Immature natural killer cell (primary cell): ENCODE data around the gene TSKU. TPM values are rescaled to one million over a fixed set of nuclear protein-coding genes. Genes with fewer than 3 reads are reported as not detected.
A peak's percentile ranks its signal among the peaks of the same experiment; 100 is the strongest.

Experiments
- DNase-seq, 3 donors: peaks; one replicate each; pipeline ENCODE4 v3.0.0; 2022; ENCODE audit warnings: mixed read lengths in 1 of 3
- H3K27ac Mint-ChIP-seq, 6 donors: one replicate each; pipeline ENCODE4 v1.8.0; 2020; ENCODE audit warnings: mixed read lengths in 6 of 6, mild to moderate bottlenecking in 5 of 6, inconsistent platforms in 4 of 6, moderate library complexity in 3 of 6
- H3K27me3 Mint-ChIP-seq, 3 donors: one replicate each; pipeline ENCODE4 v1.8.0; 2020 to 2021; ENCODE audit warnings: low read depth in 3 of 3, mild to moderate bottlenecking in 3 of 3, mixed read lengths in 3 of 3, moderate library complexity in 3 of 3, inconsistent platforms in 1 of 3
- H3K36me3 Mint-ChIP-seq, 3 donors: one replicate each; pipeline ENCODE4 v1.8.0; 2020; ENCODE audit warnings: mixed read lengths in 3 of 3, inconsistent platforms in 2 of 3, mild to moderate bottlenecking in 2 of 3
- H3K4me1 Mint-ChIP-seq, 2 donors: one replicate each; pipeline ENCODE4 v1.8.0; 2020; ENCODE audit warnings: inconsistent platforms in 2 of 2, mild to moderate bottlenecking in 2 of 2, mixed read lengths in 2 of 2, moderate library complexity in 1 of 2
- H3K4me3 Mint-ChIP-seq, 5 donors: one replicate each; pipeline ENCODE4 v1.8.0; 2020; ENCODE audit warnings: mild to moderate bottlenecking in 5 of 5, mixed read lengths in 5 of 5, inconsistent platforms in 3 of 5, moderate library complexity in 3 of 5
- H3K9me3 Mint-ChIP-seq, 6 donors: one replicate each; pipeline ENCODE4 v1.8.0; 2020; ENCODE audit warnings: mild to moderate bottlenecking in 6 of 6, mixed read lengths in 6 of 6, inconsistent platforms in 4 of 6, moderate library complexity in 3 of 6
- polyA plus RNA-seq, 3 donors: library from polyadenylated mRNA; unstranded; fragments of 300-500 nt; fragmentation: Illumina TruSeq; gene quantifications; one replicate each; pipeline ENCODE4 v1.2.3, GENCODE V29; 2021

The TSKU gene
- polyA plus RNA-seq, 3 donors from 2014 or later: not detected

DNA sequence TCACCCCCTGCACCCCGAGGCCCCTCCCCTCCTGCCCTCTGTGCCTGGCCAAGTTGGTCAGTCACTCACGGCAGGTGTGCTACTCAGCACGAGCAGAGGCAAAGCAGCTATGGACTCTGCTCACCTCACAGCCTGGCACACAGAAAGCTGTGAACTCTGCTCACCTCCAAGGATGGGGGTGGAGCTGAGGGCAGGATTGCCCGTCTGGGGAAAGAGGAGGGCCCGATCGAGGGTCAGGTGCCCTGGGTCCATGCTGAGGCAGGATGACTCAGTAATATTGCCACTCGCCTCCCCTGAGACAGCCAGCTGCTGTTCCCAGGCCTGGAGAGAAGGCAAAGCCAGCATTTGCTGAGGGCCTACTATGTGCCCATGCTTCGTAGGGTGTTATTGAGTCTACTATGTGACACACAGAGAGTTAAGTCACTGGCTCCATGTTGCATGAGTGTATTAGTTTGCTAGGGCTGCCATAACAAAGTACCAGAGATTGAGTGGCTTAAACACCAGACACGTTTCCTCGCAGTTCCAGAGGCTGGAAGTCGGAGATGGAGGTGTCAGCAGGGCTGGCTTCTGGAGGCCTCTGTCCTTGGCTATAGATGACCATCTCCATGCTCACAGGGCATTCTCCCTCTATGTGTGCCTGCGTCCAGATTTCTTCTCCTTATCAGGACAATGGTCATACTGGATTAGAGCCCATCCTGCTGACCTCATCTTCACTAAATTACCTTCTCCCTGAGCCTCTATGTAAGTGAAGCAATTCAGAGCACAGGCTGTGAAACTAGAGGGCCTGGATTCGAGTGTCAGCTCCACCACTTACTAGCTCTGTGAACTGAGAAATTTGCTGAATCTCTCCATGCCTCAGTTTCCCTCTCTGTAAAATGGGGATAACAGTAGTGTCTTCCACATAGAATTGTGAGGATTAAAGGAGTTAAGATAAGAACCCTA lies 13.2 kb upstream of the TSKU start:
- Mint-ChIP-seq H3K9me3 (peaks cover 0 to 1% (median 0%) of the 10 kb centered on the region in 6 donors), H3K27ac (no peak overlapping the region), H3K36me3 (no peaks in the 10 kb centered on the region), H3K4me1 (peaks cover 11 to 21% of the 10 kb centered on the region in 2 donors), H3K27me3 (peaks cover 2 to 4% (median 3%) of the 10 kb centered on the region in 3 donors), H3K4me3 (no peak overlapping the region)
- no peak for DNase-seq

DNA sequence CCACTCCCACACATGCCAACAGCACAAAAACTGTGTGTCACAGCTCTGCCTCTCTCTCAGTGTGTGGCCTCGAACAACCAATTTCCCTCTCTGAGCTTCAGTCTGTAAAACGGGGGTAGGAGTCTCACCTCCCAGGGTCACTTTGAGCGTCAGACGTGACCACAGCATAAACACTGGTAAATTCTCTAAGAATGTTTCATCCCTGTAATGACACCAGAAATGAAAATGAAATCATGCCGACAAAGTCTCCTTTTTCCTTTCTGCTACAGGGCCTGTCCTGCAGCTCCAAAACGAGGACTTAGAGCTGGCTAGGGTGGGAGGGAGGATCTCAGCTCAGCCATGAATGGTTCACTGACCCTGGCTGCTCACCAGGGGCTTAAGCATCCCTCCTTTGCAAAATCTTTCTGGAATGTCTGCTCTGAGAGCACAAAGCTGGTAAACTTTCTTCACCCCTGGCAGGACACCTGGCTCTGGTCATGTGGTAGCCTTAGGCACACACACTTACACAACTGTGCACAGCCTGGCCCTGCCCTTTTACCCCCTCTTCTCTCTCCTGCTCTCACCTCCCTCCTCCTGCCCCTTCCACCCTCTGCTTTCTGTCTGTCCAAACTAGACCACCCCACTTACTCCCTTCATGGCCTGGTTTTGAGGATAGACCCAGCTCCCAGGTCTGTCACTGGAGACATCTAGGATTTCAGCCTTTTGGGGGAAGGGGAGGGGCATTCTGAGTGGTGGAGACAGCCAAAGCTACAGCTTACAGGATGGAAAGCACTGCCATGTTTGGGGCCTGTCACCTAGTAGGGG lies 12.3 kb upstream of the TSKU start:
- no peak for DNase-seq
- peaks cover 11 to 21% of the 10 kb centered on the region in 2 donors for H3K4me1 Mint-ChIP-seq
- H3K4me3 Mint-ChIP-seq: peak overlapping the region in 1 of 5 donors; percentile 1
- peaks cover 1 to 7% (median 5%) of the 10 kb centered on the region in 6 donors for H3K9me3 Mint-ChIP-seq
- no peaks in the 10 kb centered on the region for H3K36me3 Mint-ChIP-seq
- peaks cover 3 to 4% (median 4%) of the 10 kb centered on the region in 3 donors for H3K27me3 Mint-ChIP-seq
- H3K27ac Mint-ChIP-seq: peak overlapping the region in 1 of 6 donors; percentile 46

DNA sequence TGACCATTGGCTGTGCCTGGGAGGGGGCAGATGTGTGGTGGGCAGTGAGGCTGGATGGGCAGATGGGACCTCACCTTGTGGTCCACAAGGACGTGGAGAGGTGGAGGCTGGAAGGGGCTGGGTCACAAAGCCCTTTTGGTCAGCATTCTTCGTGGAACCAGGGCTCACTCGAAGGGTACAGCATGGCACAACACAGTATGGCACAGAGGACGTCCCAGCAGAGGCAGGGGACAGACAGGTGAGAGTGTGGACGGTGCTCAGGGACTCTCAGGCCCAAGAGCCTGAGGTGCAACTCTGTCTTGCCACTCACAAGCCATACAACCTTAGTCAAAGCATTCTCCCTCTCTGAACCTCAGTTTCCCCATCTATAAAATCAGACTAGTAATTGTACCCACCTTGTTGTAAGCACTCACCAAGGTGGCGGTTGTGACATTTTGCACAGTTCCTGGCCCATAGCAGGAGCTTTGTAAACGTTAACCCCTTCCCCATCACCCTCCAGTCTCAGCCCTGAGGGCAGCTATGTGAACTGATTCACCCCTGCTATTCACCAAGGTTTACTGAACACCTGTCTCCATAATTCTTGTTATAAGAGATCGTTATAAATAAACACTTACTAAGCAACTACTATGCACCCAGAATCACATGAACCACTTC lies 11.6 kb upstream of the TSKU start:
- H3K4me3 Mint-ChIP-seq: no peak overlapping the region
- peaks cover 8 to 15% (median 11%) of the 10 kb centered on the region in 6 donors for H3K9me3 Mint-ChIP-seq
- peaks cover 0 to 7% (median 3%) of the 10 kb centered on the region in 3 donors for H3K36me3 Mint-ChIP-seq
- DNase-seq: no peak
- H3K4me1 Mint-ChIP-seq: peaks cover 11 to 21% of the 10 kb centered on the region in 2 donors
- H3K27me3 Mint-ChIP-seq: peaks cover 3 to 7% (median 4%) of the 10 kb centered on the region in 3 donors
- no peak overlapping the region for H3K27ac Mint-ChIP-seq

DNA sequence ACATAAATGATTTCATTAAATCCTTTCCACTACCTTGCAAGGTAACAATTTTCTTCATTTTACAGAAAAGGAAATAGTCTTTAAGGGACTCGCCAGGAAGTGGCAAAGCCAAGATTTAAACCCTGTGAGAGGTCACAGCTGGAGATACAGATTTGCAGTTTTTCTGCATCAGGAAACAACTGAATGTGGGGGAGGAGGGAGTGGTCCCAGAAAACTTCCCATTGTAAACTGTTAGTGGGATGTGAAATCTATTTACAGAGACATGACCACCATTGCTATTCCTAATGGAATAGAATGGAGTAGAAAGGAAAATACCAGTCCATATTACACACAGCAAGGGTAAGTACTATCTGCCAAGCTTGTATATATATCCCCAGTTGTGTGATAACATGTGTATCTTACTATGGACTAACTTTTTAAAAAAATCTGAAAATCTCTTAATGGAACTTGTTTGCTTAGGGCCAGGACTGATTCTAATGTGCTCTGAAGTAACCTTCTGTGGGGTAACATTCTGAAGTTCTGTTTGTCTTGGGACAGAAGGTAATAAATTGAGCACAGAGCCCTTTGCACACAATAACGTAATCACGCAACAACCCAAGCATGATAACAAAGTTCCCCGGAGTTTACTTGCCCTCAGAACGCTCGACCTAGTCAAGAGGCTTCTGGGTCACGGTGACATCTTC lies 10.9 kb upstream of the TSKU start:
- H3K4me1 Mint-ChIP-seq: peaks cover 11 to 15% of the 10 kb centered on the region in 2 donors
- no peak for DNase-seq
- H3K36me3 Mint-ChIP-seq: peaks cover 0 to 14% (median 10%) of the 10 kb centered on the region in 3 donors
- H3K4me3 Mint-ChIP-seq: no peak overlapping the region
- peaks cover 1 to 7% (median 4%) of the 10 kb centered on the region in 3 donors for H3K27me3 Mint-ChIP-seq
- H3K9me3 Mint-ChIP-seq: peaks cover 14 to 21% (median 18%) of the 10 kb centered on the region in 6 donors
- no peak overlapping the region for H3K27ac Mint-ChIP-seq

DNA sequence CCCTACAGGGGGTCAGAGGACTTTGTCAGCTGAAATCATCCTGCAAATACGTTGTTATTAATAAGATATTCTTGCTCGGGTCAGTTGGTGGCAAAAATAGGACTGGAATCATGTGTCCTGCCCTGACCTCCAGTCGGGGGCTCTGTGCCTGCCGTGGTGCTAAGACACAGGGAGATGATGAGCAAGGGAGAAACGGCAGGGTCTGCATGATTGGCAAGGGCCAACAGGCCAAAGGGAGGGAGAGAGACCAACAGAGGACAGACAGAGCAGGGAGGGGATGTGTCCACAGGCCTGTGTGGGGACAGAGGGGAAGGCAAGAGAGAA lies 10.4 kb upstream of the TSKU start:
- H3K9me3 Mint-ChIP-seq: peaks cover 17 to 26% (median 22%) of the 10 kb centered on the region in 6 donors
- H3K27ac Mint-ChIP-seq: no peak overlapping the region
- peaks cover 0 to 16% (median 12%) of the 10 kb centered on the region in 3 donors for H3K36me3 Mint-ChIP-seq
- DNase-seq: no peak
- peaks cover 9 to 10% of the 10 kb centered on the region in 2 donors for H3K4me1 Mint-ChIP-seq
- H3K27me3 Mint-ChIP-seq: peaks cover 1 to 6% (median 6%) of the 10 kb centered on the region in 3 donors
- H3K4me3 Mint-ChIP-seq: no peak overlapping the region

DNA sequence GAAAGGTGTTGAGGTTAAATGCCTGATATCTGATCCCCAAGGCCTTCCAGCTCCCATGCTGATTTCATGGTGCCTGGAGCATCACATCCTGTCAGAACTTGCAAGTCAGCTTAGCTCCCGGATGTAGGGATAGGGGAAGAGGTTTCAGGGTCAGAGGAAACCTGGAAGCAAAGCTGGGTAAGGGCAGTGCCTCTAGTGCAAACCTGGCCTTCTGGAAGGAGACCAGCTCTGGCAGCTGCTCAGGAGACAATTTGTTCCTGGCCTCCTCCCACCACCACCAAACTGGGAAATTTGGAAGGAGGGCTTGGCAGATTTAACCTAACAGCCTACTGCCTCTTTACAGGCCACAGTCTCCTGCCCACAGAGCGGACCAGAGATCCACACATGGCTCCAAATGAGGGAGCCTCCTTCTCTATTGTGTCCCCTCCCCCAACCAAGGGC lies 9.2 kb upstream of the TSKU start:
- H3K4me1 Mint-ChIP-seq: no peaks in the 10 kb centered on the region
- peaks cover 17 to 30% (median 22%) of the 10 kb centered on the region in 6 donors for H3K9me3 Mint-ChIP-seq
- H3K27me3 Mint-ChIP-seq: peaks cover 3 to 9% (median 7%) of the 10 kb centered on the region in 3 donors

DNA sequence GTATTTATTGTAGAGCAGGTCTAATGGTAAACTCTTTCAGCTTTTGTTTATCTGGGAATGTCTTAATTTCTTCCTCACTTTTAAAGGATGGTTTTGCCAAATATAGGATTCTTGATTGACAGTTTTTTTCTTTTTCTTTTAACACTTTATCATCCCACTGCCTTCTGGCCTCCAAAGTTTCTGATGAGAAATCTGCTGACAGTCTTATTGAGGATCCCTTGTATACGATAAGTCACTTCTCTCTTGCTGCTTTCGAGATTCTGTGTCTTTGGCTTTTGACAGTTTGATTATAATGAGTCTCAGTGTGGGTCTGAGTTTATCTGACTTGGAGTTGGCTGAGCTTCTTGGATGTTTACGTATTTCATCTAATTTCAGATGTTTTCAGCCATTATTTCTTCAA lies 6.7 kb upstream of the TSKU start:
- H3K27me3 Mint-ChIP-seq: peaks cover 3 to 18% (median 5%) of the 10 kb centered on the region in 3 donors
- H3K9me3 Mint-ChIP-seq: peaks cover 17 to 30% (median 22%) of the 10 kb centered on the region in 6 donors

More for the DNA sequence above, 9.2 kb upstream of the TSKU start:
- H3K4me3 Mint-ChIP-seq: no peak overlapping the region
- peaks cover 0 to 16% (median 12%) of the 10 kb centered on the region in 3 donors for H3K36me3 Mint-ChIP-seq
- no peak for DNase-seq
- H3K27ac Mint-ChIP-seq: no peak overlapping the region

DNA sequence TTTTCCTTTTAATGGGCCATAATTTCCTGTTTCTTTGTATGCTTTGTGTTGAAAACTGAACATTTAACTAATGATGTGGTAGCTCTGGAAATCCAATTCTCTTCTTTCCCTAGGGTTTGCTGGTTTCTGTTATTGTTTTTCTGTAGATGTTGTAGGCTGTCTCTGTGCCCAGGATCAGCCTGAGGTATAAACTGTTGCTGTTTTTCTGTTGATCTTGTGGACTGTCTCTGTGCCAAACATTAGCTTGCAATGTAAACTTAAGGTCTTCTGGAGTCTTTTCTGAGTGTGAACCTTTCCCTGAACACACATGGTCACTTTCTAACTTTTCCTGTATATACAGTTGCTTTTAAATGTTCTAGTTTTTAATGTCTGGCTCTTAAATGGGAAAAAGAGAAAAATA lies 5.9 kb upstream of the TSKU start:
- no peak overlapping the region for H3K27ac Mint-ChIP-seq
- no peak overlapping the region for H3K4me3 Mint-ChIP-seq
- H3K27me3 Mint-ChIP-seq: peaks cover 6 to 18% (median 10%) of the 10 kb centered on the region in 3 donors
- DNase-seq: no peak
- peaks cover 0 to 16% (median 12%) of the 10 kb centered on the region in 3 donors for H3K36me3 Mint-ChIP-seq
- H3K4me1 Mint-ChIP-seq: no peaks in the 10 kb centered on the region
- H3K9me3 Mint-ChIP-seq: peaks cover 17 to 30% (median 22%) of the 10 kb centered on the region in 6 donors

More for the DNA sequence above, 6.7 kb upstream of the TSKU start:
- Mint-ChIP-seq H3K4me3 (no peak overlapping the region), H3K4me1 (no peaks in the 10 kb centered on the region), H3K36me3 (peaks cover 0 to 16% (median 12%) of the 10 kb centered on the region in 3 donors), H3K27ac (no peak overlapping the region)
- no peak for DNase-seq

DNA sequence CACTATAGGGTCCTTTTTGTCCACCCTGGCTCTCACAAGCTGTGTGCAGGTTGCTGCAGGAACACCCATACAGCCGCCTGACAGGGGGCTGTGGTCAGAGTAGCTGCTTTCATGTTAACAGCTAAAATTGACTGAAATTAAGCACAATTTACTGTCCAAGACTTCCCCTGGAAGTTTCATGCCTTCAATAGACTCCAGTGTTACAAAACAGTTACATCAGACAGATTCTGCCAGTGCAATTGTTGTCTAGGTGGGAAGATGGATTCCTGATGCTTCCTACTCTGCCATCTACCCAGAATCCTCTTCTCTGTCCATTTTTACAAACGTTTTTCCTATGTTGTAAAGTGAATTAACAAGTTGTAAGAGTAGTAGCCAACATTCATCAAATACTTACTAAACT lies 5.3 kb upstream of the TSKU start:
- Mint-ChIP-seq H3K36me3 (peaks cover 0 to 16% (median 12%) of the 10 kb centered on the region in 3 donors), H3K4me1 (peaks cover 4 to 5% of the 10 kb centered on the region in 2 donors), H3K9me3 (peaks cover 17 to 30% (median 22%) of the 10 kb centered on the region in 6 donors), H3K27me3 (peaks cover 10 to 16% (median 11%) of the 10 kb centered on the region in 3 donors), H3K27ac (no peak overlapping the region), H3K4me3 (no peak overlapping the region)
- no peak for DNase-seq

DNA sequence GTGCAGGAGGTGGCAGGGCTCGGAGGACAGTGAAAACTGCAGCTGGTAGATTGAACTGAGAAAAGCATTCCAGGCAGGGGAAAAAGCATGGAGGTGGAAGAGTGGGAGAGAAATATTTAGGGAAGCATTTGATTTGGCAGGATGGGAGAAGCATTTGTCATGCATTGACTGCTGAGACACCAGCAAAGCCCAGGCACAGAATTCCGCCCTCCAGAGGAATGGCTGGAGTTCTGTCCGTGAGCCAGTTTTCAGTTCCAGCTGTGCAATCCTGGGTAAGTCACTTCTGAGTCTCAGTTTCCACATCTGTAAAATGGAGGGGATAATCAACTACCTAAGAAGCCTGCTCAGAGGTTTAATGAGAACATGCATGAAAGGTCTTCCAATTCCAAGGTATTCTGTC lies 4.3 kb upstream of the TSKU start:
- H3K4me1 Mint-ChIP-seq: peaks cover 5 to 6% of the 10 kb centered on the region in 2 donors
- no peak overlapping the region for H3K27ac Mint-ChIP-seq
- peaks cover 0 to 16% (median 12%) of the 10 kb centered on the region in 3 donors for H3K36me3 Mint-ChIP-seq
- no peak for DNase-seq
- H3K27me3 Mint-ChIP-seq: peaks cover 10 to 16% (median 11%) of the 10 kb centered on the region in 3 donors
- no peak overlapping the region for H3K4me3 Mint-ChIP-seq
- H3K9me3 Mint-ChIP-seq: peaks cover 17 to 30% (median 22%) of the 10 kb centered on the region in 6 donors

DNA sequence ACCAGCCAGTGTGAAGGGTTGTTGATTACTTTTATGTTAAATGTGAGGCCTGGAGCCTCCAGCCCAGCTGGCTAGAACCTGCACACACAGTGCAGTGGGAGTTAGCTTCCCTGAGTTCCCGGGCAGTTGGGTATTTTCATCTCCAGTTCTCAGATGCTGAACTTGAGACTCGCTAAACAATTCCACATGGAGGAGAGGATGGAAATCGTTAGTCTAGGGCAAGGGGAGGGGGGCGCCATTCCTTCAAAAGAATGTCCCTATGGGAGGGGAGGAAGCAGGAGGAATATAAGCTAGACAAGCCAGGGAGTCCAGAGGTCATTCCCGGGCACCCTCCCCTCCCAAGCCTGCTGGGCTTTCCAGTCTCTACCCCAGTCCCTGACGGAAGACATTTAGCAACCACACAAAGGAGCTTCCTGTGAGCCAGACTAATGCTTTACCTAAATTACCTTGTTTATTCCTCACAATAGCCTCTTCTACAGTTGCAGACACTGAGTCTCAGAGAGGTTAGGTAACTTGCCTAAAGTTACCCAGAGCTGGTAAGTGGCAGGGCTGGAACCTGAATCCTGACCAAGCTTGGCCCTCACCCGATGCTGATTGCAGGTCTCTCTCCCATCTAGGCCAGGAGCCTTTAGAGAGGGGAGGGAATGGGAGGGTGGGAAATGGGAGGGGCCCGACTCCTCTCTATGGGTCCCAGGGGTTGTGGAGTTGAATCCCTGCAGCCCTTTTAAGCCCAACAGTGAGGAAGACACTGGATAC lies 1.9 kb upstream of the TSKU start:
- Mint-ChIP-seq H3K9me3 (peaks cover 11 to 19% (median 15%) of the 10 kb centered on the region in 6 donors), H3K27me3 (peaks cover 13 to 23% (median 17%) of the 10 kb centered on the region in 3 donors), H3K4me1 (peaks cover 6 to 9% of the 10 kb centered on the region in 2 donors), H3K4me3 (no peak overlapping the region), H3K27ac (no peak overlapping the region), H3K36me3 (peaks cover 0 to 13% (median 12%) of the 10 kb centered on the region in 3 donors)
- DNase-seq: no peak
